DND-41 (cell line): Measurements from ENCODE around the gene VIL1.

ENCODE experiments used
- ATAC-seq: fragments of 200-7000 bp; cut with Tn5 transposase; 3 replicates; pipeline ENCODE4 v1.9.1; 2021; ENCODE audit warnings: low read depth; ENCODE audit not compliant: insufficient read depth
- DNase-seq: peaks from one replicate; pipeline ENCODE4 v3.0.0-alpha.2; 2020
- H2AFZ ChIP-seq: 2 replicates; pipeline ENCODE4 v1.6.0; 2012; ENCODE audit warnings: low read depth, low read length
- H3K27ac ChIP-seq: 2 replicates; pipeline ENCODE4 v1.5.1; 2012; ENCODE audit warnings: low read length, inconsistent platforms
- H3K27me3 ChIP-seq: fragments of 200-600 bp; sonication (generic); 2 replicates; pipeline ENCODE4 v1.6.0; 2012; ENCODE audit warnings: low read length, mild to moderate bottlenecking, inconsistent platforms; ENCODE audit not compliant: insufficient read depth, poor library complexity
- H3K36me3 ChIP-seq: 2 replicates; pipeline ENCODE4 v1.5.1; 2012; ENCODE audit warnings: low read length, inconsistent platforms; ENCODE audit not compliant: insufficient read depth
- H3K4me1 ChIP-seq: 2 replicates; pipeline ENCODE4 v1.5.1; 2012; ENCODE audit warnings: mild to moderate bottlenecking, low read length; ENCODE audit not compliant: insufficient read depth
- H3K4me2 ChIP-seq: 2 replicates; pipeline ENCODE4 v1.6.0; 2012; ENCODE audit warnings: mild to moderate bottlenecking, moderate library complexity, low read length, inconsistent platforms; ENCODE audit not compliant: insufficient read depth
- H3K4me3 ChIP-seq, 2 experiments: fragments of 200-600 bp in 1 of 2; shearing (Covaris generic) in 1 of 2; 2 replicates each; pipeline ENCODE4 v1.5.1; 2012 to 2016; ENCODE audit warnings: inconsistent platforms in 2 of 2, low read length in 2 of 2, mild to moderate bottlenecking in 2 of 2, low read depth in 1 of 2, moderate library complexity in 1 of 2
- H3K79me2 ChIP-seq: 2 replicates; pipeline ENCODE4 v1.6.0; 2012; ENCODE audit warnings: low read length, inconsistent platforms; ENCODE audit not compliant: insufficient read depth
- H3K9ac ChIP-seq: 2 replicates; pipeline ENCODE4 v1.6.0; 2012; ENCODE audit warnings: low read depth, mild to moderate bottlenecking, inconsistent platforms, low read length, moderate library complexity
- H3K9me3 ChIP-seq: 2 replicates; pipeline ENCODE4 v1.5.1; 2012; ENCODE audit warnings: low read length, moderate library complexity, mild to moderate bottlenecking, inconsistent platforms; ENCODE audit not compliant: insufficient read depth, severe bottlenecking
- H4K20me1 ChIP-seq: 2 replicates; pipeline ENCODE4 v1.6.0; 2012; ENCODE audit warnings: low read length; ENCODE audit not compliant: insufficient read depth
- CTCF ChIP-seq: IDR thresholded peaks from 2 replicates; pipeline ENCODE4 v1.5.1; 2012; ENCODE audit warnings: borderline replicate concordance, low read length, moderate library complexity, mild to moderate bottlenecking; ENCODE audit not compliant: poor library complexity, severe bottlenecking; ENCODE audit errors: extremely low read depth
- EZH2 ChIP-seq: IDR thresholded peaks from 3 replicates; pipeline ENCODE4 v1.6.1; 2012; ENCODE audit warnings: borderline replicate concordance, low read depth, mild to moderate bottlenecking, moderate library complexity, low read length, inconsistent platforms; ENCODE audit not compliant: severe bottlenecking

VIL1 gene

GRCh38 chr2:218392459-218392858 is 26.5 kb upstream of the VIL1 start:
- no peak for TF ChIP-seq CTCF
- no peak for TF ChIP-seq EZH2
- Histone ChIP-seq H3K79me2 (peaks cover 4% of the 10 kb centered on the region), H3K9me3 (no peaks in the 10 kb centered on the region), H4K20me1 (no peaks in the 10 kb centered on the region), H3K27me3 (no peaks in the 10 kb centered on the region), H3K36me3 (no peaks in the 10 kb centered on the region; the same call in 1 of the 2 replicates), H3K4me2 (no peak overlapping the region), H2AFZ (no peak overlapping the region), H3K9ac (no peak overlapping the region), H3K27ac (no peak overlapping the region), H3K4me3 (no peak overlapping the region), H3K4me1 (peaks cover 18% of the 10 kb centered on the region)
- DNase-seq: no peak
- ATAC-seq: no peak

GRCh38 chr2:218392891-218393462 is 25.9 kb upstream of the VIL1 start:
- no peak for ATAC-seq
- no peak for DNase-seq
- H3K4me1 ChIP-seq: peaks cover 23% of the 10 kb centered on the region
- no peaks in the 10 kb centered on the region for H3K9me3 ChIP-seq
- H3K79me2 ChIP-seq: peaks cover 9% of the 10 kb centered on the region
- H3K4me2 ChIP-seq: no peak overlapping the region
- no peaks in the 10 kb centered on the region for H3K27me3 ChIP-seq
- H3K36me3 ChIP-seq: no peaks in the 10 kb centered on the region; the same call in 1 of the 2 replicates
- no peak overlapping the region for H3K27ac ChIP-seq
- H4K20me1 ChIP-seq: no peaks in the 10 kb centered on the region
- no peak overlapping the region for H3K9ac ChIP-seq
- TF ChIP-seq CTCF (no peak), EZH2 (no peak)
- H2AFZ ChIP-seq: no peak overlapping the region
- H3K4me3 ChIP-seq: no peak overlapping the region

- H3K36me3 ChIP-seq: no peaks in the 10 kb centered on the region; the same call in 1 of the 2 replicates
- peaks cover 16% of the 10 kb centered on the region for H3K79me2 ChIP-seq
- H3K4me3 ChIP-seq: no peak overlapping the region
- TF ChIP-seq EZH2 (no peak), CTCF (no peak)
- H4K20me1 ChIP-seq: no peaks in the 10 kb centered on the region
- DNase-seq (peak; percentile 27), ATAC-seq (no peak)
- no peak overlapping the region for H3K9ac ChIP-seq
- no peak overlapping the region for H2AFZ ChIP-seq
- no peaks in the 10 kb centered on the region for H3K9me3 ChIP-seq
- H3K27ac ChIP-seq: no peak overlapping the region
- H3K27me3 ChIP-seq: no peaks in the 10 kb centered on the region
- no peak overlapping the region for H3K4me2 ChIP-seq
- H3K4me1 ChIP-seq: peaks cover 29% of the 10 kb centered on the region
Observed at GRCh38 chr2:218393750-218394290, 25.1 kb upstream of the VIL1 start.
